HG02798 (cell line): ENCODE measurements around the gene SPATA24.

ENCODE experiments used
- ATAC-seq: cut with Tn5 transposase; IDR thresholded peaks from one replicate; pipeline ENCODE4 v1.9.1; 2021; ENCODE audit warnings: mild to moderate bottlenecking; ENCODE audit not compliant: unreplicated experiment, poor library complexity

The SPATA24 gene

DNA sequence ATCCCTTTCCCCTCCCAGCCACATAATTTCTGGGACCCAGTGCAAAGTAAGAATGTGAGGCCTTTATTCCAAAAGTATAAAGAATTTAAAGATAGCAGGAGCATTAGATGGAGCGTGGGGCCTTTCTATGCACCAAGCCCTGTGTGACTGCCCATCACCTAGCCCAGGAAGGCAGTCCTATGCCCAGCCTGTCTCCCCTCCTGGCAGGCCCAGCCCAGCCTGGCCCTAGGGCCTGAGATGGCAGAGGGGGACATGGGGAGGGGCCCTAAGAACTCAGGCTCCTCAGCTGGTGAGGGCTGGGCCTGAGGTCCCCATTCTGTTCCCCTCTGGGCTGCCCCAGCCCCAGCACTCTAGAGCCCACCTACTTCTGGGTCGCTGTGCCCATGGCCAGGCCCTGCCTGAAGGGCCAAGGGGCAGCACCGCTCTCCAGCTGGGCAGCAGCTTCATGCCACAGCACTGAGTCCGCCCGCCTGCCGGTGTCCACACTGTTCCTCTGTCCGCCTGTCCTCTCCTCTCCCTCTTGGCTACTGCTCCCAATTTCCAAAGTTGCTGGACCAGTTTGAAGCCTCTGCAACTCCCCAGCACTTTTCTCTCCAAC lies 19.8 kb downstream of the SPATA24 start:
- no peak for ATAC-seq

GRCh38 chr5:139383275-139383992 lies 20.5 kb downstream of the SPATA24 start, which contains the start of gene SLC23A1:
Gene SLC23A1 (minus strand): TSS chr5:139383297. CDS start chr5:139383253, 44 bp downstream.
- ATAC-seq, result no peak

DNA sequence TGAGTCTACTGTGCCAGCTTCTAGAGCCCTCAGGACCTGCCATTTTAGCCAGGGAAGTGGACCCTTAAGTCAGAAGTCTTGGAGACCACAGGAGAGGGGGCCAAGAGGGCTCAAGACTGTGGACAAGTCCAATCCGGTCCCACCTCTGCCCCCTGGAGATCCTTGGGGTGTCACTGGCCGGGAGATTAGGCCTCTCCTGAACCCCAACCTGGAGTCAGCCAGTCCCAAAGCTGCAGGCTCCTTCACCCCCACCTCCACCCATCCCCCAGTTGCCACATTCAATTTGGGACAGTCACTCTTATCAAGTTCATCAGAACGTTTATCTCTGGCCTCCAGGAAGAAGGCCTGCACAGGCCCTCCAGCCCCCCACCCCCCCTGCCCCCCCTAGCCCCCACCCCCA lies 21.1 kb downstream of the SPATA24 start:
- no peak for ATAC-seq

DNA sequence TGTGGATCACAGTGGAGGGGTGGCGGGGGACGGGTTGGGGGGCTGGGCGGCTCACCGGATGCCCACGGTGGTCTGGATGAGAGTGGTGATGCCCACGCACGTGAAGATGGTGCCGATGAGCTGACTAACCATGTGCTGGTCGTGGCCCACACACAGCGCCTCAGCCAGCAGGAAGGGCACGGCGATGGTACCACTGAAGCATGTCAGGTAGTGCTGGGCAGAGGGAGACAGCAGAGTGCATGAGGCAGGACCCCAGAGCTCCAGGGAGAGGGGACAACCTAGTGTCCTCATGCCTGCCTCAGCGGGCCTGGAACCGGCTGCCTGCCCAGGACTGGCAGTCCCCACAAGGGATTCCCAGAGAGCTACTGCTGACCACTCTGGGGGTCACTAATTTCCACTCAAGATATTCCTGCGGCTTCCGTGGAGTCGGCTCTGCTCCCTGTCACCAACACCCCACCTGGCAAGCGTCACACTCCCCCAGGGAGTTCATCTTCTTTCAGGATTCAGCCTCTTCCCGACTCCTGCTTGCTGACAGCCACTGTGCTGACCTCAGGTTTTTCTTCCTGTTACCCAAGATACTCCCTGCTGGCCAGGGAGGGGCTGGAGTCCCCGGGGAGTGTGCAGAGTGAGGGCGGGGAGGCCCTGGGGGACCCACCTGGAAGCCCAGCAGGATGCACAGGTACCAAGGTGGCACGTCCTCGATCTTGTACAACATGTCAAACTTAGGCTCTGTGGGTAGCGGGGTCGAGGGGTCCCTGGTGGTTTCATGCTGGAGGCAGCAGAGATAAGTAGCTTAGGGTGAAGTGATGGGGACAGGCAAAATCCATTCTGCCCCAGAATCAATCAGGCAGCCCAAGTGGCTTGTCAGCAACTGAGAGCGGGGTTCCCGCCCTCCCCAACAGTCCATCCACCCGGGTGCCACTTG lies 21.8 kb downstream of the SPATA24 start:
- no peak for ATAC-seq

DNA sequence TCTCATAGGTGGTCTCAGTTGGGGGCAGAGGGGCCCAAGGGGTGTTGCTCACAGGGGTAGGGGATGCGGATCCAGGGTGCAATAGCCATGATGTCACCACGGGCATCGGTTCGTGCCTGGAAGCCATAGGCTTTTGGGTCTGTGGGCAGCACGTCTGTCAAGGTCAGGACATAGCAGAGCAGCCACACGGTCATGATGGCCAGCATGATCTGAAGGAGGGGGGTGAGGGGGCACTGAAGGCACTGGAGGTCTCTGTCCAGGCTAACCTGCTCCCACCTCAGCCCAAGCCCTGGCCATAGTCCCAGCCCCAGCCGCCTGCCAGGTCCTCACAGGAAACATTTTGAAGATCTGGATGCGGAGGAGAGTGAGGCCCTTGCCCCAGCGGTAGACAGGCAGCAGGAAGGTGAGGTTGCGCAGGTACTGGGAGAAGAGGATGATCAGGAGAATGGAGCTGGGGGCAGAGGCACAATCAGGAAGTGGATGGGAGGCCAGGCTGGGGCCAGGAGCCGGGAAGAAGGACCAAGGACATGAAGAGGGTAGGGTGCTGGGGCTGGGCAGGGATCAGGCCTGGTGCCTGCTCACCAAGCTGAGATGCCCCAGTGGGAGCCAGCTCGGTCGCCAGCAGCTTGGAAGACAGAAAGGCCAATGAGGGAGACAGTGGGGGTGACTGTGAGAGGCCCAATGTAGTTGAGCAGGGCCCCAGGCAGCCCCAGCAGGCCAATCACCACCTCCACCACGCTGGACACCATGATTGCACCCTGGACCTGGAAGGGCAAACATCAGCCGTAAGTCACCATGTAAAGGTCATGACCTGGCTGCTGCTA lies 24.1 kb downstream of the SPATA24 start:
- ATAC-seq, result no peak

GRCh38 chr5:139378941-139379361 lies 24.9 kb downstream of the SPATA24 start:
- ATAC-seq, result no peak

- no peak for ATAC-seq
These were observed 25.6 kb downstream of the SPATA24 start for GRCh38 chr5:139378101-139378825.

- ATAC-seq, result no peak
These were observed 26.7 kb downstream of the SPATA24 start for GRCh38 chr5:139377226-139377625.

- no peak for ATAC-seq
These were observed 27.5 kb downstream of the SPATA24 start for GRCh38 chr5:139376364-139376763.

DNA sequence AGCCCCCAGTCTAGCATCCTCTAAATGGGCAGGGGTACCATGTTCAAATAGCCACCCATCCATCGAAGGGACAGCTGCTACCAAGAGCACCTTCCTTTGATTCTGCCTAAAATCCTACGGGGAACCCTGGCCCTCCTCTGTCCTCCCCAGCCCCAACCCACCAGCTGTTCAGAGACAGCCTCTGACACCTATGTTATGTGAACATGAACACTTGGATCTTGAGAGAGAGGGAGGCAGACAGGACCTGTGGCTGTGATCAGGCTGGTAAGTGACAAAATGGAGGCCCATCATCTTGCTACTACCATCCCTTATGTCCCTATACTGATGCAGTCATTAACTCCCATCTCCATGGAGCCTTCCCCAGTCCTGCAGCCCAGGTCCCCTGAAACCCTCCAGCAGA lies 29.0 kb downstream of the SPATA24 start:
- ATAC-seq, result no peak

DNA sequence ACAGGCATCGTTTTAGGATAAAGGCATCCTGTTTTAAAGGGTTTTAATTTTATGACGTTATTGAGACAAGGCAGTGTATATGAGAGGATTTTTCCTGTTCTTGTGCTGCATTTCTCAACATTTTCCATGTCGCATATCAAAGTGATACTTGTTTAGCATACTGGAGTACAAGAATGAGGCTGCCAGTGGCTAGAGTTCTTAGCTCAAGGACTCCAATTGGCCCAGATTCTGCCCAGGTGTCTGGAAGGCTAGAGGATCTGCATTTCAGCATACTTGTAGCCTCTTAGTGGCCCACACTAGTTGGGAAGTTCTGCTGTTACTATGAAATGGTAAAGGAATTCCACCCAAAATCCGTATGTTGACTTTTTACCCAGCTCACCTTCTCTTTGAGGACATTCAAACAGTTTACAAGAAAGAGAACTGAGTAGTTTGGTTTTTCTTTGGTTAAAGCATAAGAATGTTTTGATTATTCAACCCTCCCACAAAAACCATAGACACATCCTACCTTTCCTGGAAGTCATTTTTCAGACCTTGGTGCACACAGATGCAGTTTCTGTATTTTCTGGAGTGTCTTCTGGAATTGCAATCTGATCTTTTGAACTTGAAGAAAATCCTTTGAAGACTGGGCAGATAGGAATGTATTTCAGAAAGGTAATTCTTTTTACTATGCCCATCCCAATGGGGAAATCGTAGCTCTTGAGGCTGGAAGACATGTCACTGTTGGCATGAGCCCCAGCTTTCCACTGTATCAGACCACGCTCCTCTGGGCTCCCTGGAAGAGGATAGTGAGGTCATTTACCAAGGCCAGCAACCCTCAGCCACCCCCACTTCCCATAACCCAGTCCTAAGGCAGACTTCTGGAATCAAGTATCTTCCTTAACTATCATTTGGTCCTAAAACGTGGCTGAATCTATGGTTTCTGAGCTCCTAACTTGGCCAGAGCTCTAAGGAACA lies 32.1 kb downstream of the SPATA24 start:
- ATAC-seq, result no peak

- no peak for ATAC-seq
These were observed 34.7 kb downstream of the SPATA24 start for GRCh38 chr5:139369181-139369580.

GRCh38 chr5:139368613-139369012 lies 35.3 kb downstream of the SPATA24 start:
- ATAC-seq, result no peak

GRCh38 chr5:139364466-139364865 lies 39.4 kb downstream of the SPATA24 start:
- no peak for ATAC-seq

GRCh38 chr5:139363937-139364336 lies 40.0 kb downstream of the SPATA24 start:
- no peak for ATAC-seq

GRCh38 chr5:139361835-139362429 lies 42.0 kb downstream of the SPATA24 start:
- no peak for ATAC-seq

- ATAC-seq, result no peak
These were observed 43.5 kb downstream of the SPATA24 start for GRCh38 chr5:139360384-139360783.

DNA sequence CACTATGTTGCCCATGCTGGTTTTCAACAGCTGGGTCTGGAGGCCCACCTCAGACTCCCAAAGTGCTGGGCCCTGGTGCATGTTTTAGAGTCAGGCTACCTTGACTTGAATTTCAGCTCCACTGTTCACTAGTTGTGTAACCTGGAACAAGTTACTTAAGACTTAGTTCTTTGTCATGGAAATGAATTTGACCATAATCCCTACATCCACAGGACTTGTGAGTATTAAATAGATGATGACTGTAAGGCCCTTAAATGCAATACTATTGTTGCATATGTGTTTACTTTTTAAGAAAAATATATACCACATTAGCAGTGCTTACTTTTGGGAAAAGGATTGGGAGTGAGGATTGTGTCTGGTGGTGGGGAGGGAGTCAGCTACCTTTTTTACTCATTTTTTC lies 45.8 kb downstream of the SPATA24 start:
- ATAC-seq, result no peak
